HCT116 (cell line): Measurements from ENCODE around the gene AKAP5.

ENCODE experiments used
- ATF3 ChIP-seq: IDR thresholded peaks from 2 replicates; pipeline ENCODE4 v1.6.1; 2012
- CTCF ChIP-seq, 3 experiments: fragments of 200-600 bp in 1 of 3; sonication (generic) in 1 of 3; IDR thresholded peaks in 2 of 3; conservative IDR thresholded peaks in 1 of 3; 2 replicates each; pipeline ENCODE4 v1.5.1; 2012 to 2017; ENCODE audit warnings: low read depth in 2 of 3, low read length in 2 of 3, antibody characterized with exemption in 1 of 3, borderline replicate concordance in 1 of 3, control low read depth in 1 of 3, mild to moderate bottlenecking in 1 of 3, mixed read lengths in 1 of 3, mixed run types in 1 of 3, moderate library complexity in 1 of 3; ENCODE audit not compliant: insufficient read depth in 1 of 3
- EZH2 ChIP-seq: fragments of 200-600 bp; sonication (generic); IDR thresholded peaks from 2 replicates; pipeline ENCODE4 v1.6.1; 2017; ENCODE audit warnings: antibody characterized with exemption, mixed run types
- JUND ChIP-seq: IDR thresholded peaks from 2 replicates; pipeline ENCODE4 v1.6.1; 2012
- POLR2A ChIP-seq: IDR thresholded peaks from 2 replicates; pipeline ENCODE4 v1.7.0; 2011; ENCODE audit warnings: borderline replicate concordance; ENCODE audit not compliant: insufficient read depth, insufficient read length; ENCODE audit errors: extremely low read depth
- POLR2AphosphoS5 ChIP-seq: IDR thresholded peaks from 2 replicates; pipeline ENCODE4 v1.6.1; 2011; ENCODE audit warnings: mild to moderate bottlenecking, low read depth, low read length, moderate library complexity
- SIN3A ChIP-seq: IDR thresholded peaks from 2 replicates; pipeline ENCODE4 v1.6.1; 2012; ENCODE audit warnings: low read depth
- TCF7L2 ChIP-seq: IDR thresholded peaks from 2 replicates; pipeline ENCODE4 v1.7.0; 2011; ENCODE audit warnings: borderline replicate concordance, inconsistent platforms; ENCODE audit not compliant: insufficient read depth, insufficient read length; ENCODE audit errors: extremely low read depth

GRCh38 chr14:64496764-64497163, 31.5 kb downstream of the AKAP5 start:
- TF ChIP-seq ATF3: no peak
- TF ChIP-seq EZH2: no peak
- no peak for TF ChIP-seq POLR2A
- TF ChIP-seq SIN3A: no peak
- no peak for TF ChIP-seq TCF7L2
- no peak for TF ChIP-seq CTCF (IDR thresholded peaks at IDR 0.05 in 2 of 3, conservative IDR thresholded peaks at IDR 0.05 in 1 of 3; ENCODE audit: borderline replicate concordance in 1 of 3, insufficient read depth in 1 of 3, low read depth in 2 of 3, low read length in 2 of 3)
- no peak for TF ChIP-seq JUND
- no peak for TF ChIP-seq POLR2AphosphoS5
